H9 (cell line): ENCODE data around the gene LRRC7. TPM values are rescaled to one million over a fixed set of nuclear protein-coding genes. Genes with fewer than 3 reads are reported as not detected.
"Not testable (repeated sequence)": the region's sequence is repeated elsewhere in the genome, so short reads cannot be mapped to it uniquely, and the experiment has no call there.

ENCODE experiments used
- DNase-seq: peaks from one replicate; pipeline ENCODE4 v3.0.0-alpha.2; 2017
- H2AFZ ChIP-seq: one replicate; pipeline ENCODE4 v1.6.1; 2013; ENCODE audit warnings: mild to moderate bottlenecking, low read length, control low read depth, moderate library complexity
- H2AK5ac ChIP-seq: 2 replicates; pipeline ENCODE4 v1.6.1; 2013; ENCODE audit warnings: low read length, control low read depth, mixed read lengths; ENCODE audit not compliant: insufficient read length
- H2BK120ac ChIP-seq: one replicate; pipeline ENCODE4 v1.6.1; 2013; ENCODE audit warnings: low read depth, mild to moderate bottlenecking, low read length, control low read depth, inconsistent platforms; ENCODE audit not compliant: poor library complexity, severe bottlenecking
- H2BK12ac ChIP-seq: 2 replicates; pipeline ENCODE4 v1.6.1; 2013; ENCODE audit warnings: low read length, control low read depth, mixed read lengths, low read depth; ENCODE audit not compliant: insufficient read length
- H2BK15ac ChIP-seq: 2 replicates; pipeline ENCODE4 v1.6.1; 2013; ENCODE audit warnings: low read depth, low read length, control low read depth
- H2BK20ac ChIP-seq: one replicate; pipeline ENCODE4 v1.6.1; 2013; ENCODE audit warnings: low read depth, mild to moderate bottlenecking, low read length, control low read depth, inconsistent platforms; ENCODE audit not compliant: poor library complexity, severe bottlenecking
- H2BK5ac ChIP-seq: 2 replicates; pipeline ENCODE4 v1.6.1; 2013; ENCODE audit warnings: low read length, control low read depth, mixed read lengths; ENCODE audit not compliant: insufficient read length
- H3K14ac ChIP-seq: 2 replicates; pipeline ENCODE4 v1.6.1; 2013; ENCODE audit warnings: low read length, control low read depth; ENCODE audit not compliant: insufficient read depth
- H3K18ac ChIP-seq: 2 replicates; pipeline ENCODE4 v1.6.1; 2013; ENCODE audit warnings: low read depth, mild to moderate bottlenecking, mixed read lengths, low read length, control low read depth; ENCODE audit not compliant: insufficient read length
- H3K23ac ChIP-seq: 2 replicates; pipeline ENCODE4 v1.6.1; 2013; ENCODE audit warnings: low read length, control low read depth, mixed read lengths, low read depth; ENCODE audit not compliant: insufficient read length
- H3K23me2 ChIP-seq: 2 replicates; pipeline ENCODE4 v1.6.1; 2013; ENCODE audit warnings: low read depth, mild to moderate bottlenecking, mixed read lengths, low read length, control low read depth; ENCODE audit not compliant: insufficient read length, poor library complexity, severe bottlenecking
- H3K27ac ChIP-seq: 2 replicates; pipeline ENCODE4 v1.5.1; 2013; ENCODE audit warnings: low read length, control low read depth, mixed read lengths, low read depth; ENCODE audit not compliant: insufficient read length
- H3K27me3 ChIP-seq: 2 replicates; pipeline ENCODE4 v1.6.1; 2013; ENCODE audit warnings: low read length, control low read depth, inconsistent platforms; ENCODE audit not compliant: insufficient read depth
- H3K4ac ChIP-seq: 2 replicates; pipeline ENCODE4 v1.6.1; 2013; ENCODE audit warnings: low read depth, mild to moderate bottlenecking, control low read depth, inconsistent platforms, low read length, moderate library complexity
- H3K4me1 ChIP-seq: 2 replicates; pipeline ENCODE4 v1.6.1; 2013; ENCODE audit warnings: low read length, control low read depth, inconsistent platforms; ENCODE audit not compliant: insufficient read depth
- H3K4me2 ChIP-seq: 2 replicates; pipeline ENCODE4 v1.6.1; 2013; ENCODE audit warnings: low read length, control low read depth, mixed read lengths; ENCODE audit not compliant: insufficient read length, insufficient read depth
- H3K56ac ChIP-seq: 2 replicates; pipeline ENCODE4 v1.6.1; 2013; ENCODE audit warnings: low read depth, mild to moderate bottlenecking, mixed read lengths, low read length, control low read depth; ENCODE audit not compliant: insufficient read length
- H3K79me1 ChIP-seq: 2 replicates; pipeline ENCODE4 v1.6.1; 2013; ENCODE audit warnings: low read depth, mild to moderate bottlenecking, moderate library complexity, low read length, control low read depth, inconsistent platforms; ENCODE audit not compliant: insufficient read depth, poor library complexity, severe bottlenecking
- H3K79me2 ChIP-seq: 2 replicates; pipeline ENCODE4 v1.6.1; 2013; ENCODE audit warnings: low read length, control low read depth, inconsistent platforms; ENCODE audit not compliant: insufficient read depth
- H3K9ac ChIP-seq: 2 replicates; pipeline ENCODE4 v1.6.1; 2013; ENCODE audit warnings: low read length, control low read depth, mixed read lengths; ENCODE audit not compliant: insufficient read length; ENCODE audit errors: extremely low read depth
- H3K9me3 ChIP-seq: one replicate; pipeline ENCODE4 v1.6.1; 2013; ENCODE audit warnings: low read depth, low read length, inconsistent platforms; ENCODE audit not compliant: control insufficient read depth
- H3T11ph ChIP-seq: one replicate; pipeline ENCODE4 v1.6.1; 2013; ENCODE audit warnings: mild to moderate bottlenecking, low read length, control low read depth, inconsistent platforms
- H4K20me1 ChIP-seq: one replicate; pipeline ENCODE4 v1.6.1; 2013; ENCODE audit not compliant: control insufficient read depth, insufficient read length, insufficient read depth
- H4K5ac ChIP-seq: 2 replicates; pipeline ENCODE4 v1.6.1; 2013; ENCODE audit warnings: low read depth, mild to moderate bottlenecking, mixed read lengths, low read length, control low read depth; ENCODE audit not compliant: insufficient read length
- H4K8ac ChIP-seq: replicated peaks from 2 replicates; pipeline ENCODE4 v1.6.1; 2013; ENCODE audit warnings: low read length, control low read depth, mixed read lengths, low read depth; ENCODE audit not compliant: insufficient read length
- H4K91ac ChIP-seq: 2 replicates; pipeline ENCODE4 v1.6.1; 2013; ENCODE audit warnings: low read depth, mild to moderate bottlenecking, moderate library complexity, mixed read lengths, low read length, control low read depth; ENCODE audit not compliant: insufficient read length
- H3K27ac Mint-ChIP-seq, 3 experiments: 2 replicates in 2 of 3; 3 replicates in 1 of 3; pipeline ENCODE4 v1.8.0; 2020 to 2021; ENCODE audit warnings: mixed read lengths in 3 of 3, mild to moderate bottlenecking in 1 of 3, moderate library complexity in 1 of 3
- H3K27me3 Mint-ChIP-seq: 2 replicates; pipeline ENCODE4 v1.8.0; 2021; ENCODE audit warnings: low read depth, mild to moderate bottlenecking, moderate library complexity, mixed read lengths
- H3K36me3 Mint-ChIP-seq, 3 experiments: 2 replicates in 2 of 3; 3 replicates in 1 of 3; pipeline ENCODE4 v1.8.0; 2020 to 2021; ENCODE audit warnings: low read depth in 3 of 3, mixed read lengths in 3 of 3; ENCODE audit not compliant: insufficient read depth in 1 of 3
- H3K4me1 Mint-ChIP-seq, 2 experiments: 2 replicates each; pipeline ENCODE4 v1.8.0; 2020; ENCODE audit warnings: mixed read lengths in 2 of 2
- H3K4me3 Mint-ChIP-seq, 2 experiments: 2 replicates in 1 of 2; 3 replicates in 1 of 2; pipeline ENCODE4 v1.8.0; 2020 to 2021; ENCODE audit warnings: mild to moderate bottlenecking in 2 of 2, mixed read lengths in 2 of 2, moderate library complexity in 1 of 2
- H3K9me3 Mint-ChIP-seq, 2 experiments: 2 replicates in 1 of 2; 3 replicates in 1 of 2; pipeline ENCODE4 v1.8.0; 2020; ENCODE audit warnings: mild to moderate bottlenecking in 2 of 2, mixed read lengths in 2 of 2, moderate library complexity in 1 of 2
- WGBS: extraction: QIAGEN DNeasy Blood & Tissue Kit; methylation state at CpG from one replicate; pipeline ENCODE4 v1.1.7; 2013; ENCODE audit warnings: missing lambda C conversion rate, low lambda C conversion rate, mixed read lengths; ENCODE audit not compliant: insufficient read length; ENCODE audit errors: extremely low coverage; 5-methylcytosine and 5-hydroxymethylcytosine counted together
- total RNA-seq: library from RNA; stranded (reverse); gene quantifications from 2 replicates; pipeline ENCODE4 v1.2.1, GENCODE V29; 2021
- TF ChIP-seq, protein P1 (sequence below): fragments of 200-600 bp; sonication (generic); conservative IDR thresholded peaks from 3 replicates; pipeline ENCODE4 v1.8.0; 2021; ENCODE audit warnings: antibody characterized with exemption, mild to moderate bottlenecking

LRRC7 gene
- total RNA-seq, 1 experiment from 2014 or later: not detected

DNA sequence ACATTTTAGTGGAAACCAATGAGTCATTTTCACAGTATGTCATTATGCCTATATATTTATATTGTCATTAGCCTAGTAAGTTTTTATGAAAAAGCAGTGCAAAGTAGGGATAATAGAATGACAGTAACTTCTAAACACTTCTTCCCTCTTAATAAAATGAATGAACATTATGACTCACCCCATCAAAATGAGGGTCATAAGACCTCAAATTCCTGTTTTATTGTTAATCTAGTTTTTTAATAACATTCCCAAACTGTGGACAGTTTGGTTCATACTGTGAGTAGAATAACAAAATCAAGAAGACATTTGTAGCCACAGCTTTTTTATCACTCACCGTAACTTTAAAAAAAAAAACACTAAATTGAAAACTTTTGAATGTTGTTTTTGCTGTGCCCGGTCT is 477.1 kb downstream of the LRRC7 start:
- Histone ChIP-seq H2BK15ac (no peak overlapping the region), H3K14ac (no peak overlapping the region), H3T11ph (no peak overlapping the region), H3K23me2 (no peaks in the 10 kb centered on the region), H3K4me1 (no peaks in the 10 kb centered on the region), H2BK5ac (no peak overlapping the region), H3K4me2 (no peak overlapping the region), H2BK20ac (no peak overlapping the region), H3K9ac (no peak overlapping the region), H3K9me3 (no peaks in the 10 kb centered on the region), H3K79me2 (no peaks in the 10 kb centered on the region), H4K5ac (no peak overlapping the region), H3K4ac (no peak overlapping the region), H3K18ac (no peak overlapping the region), H2AK5ac (no peak overlapping the region), H3K79me1 (no peaks in the 10 kb centered on the region), H3K27me3 (no peaks in the 10 kb centered on the region), H2BK120ac (no peak overlapping the region), H4K20me1 (no peaks in the 10 kb centered on the region), H3K56ac (no peak overlapping the region), H3K23ac (no peak overlapping the region), H4K91ac (no peak overlapping the region), H2AFZ (no peak overlapping the region), H3K27ac (no peak overlapping the region), H4K8ac (no peak overlapping the region), H2BK12ac (no peak overlapping the region)
- Mint-ChIP-seq H3K27me3 (no peaks in the 10 kb centered on the region), H3K36me3 (no peaks in the 10 kb centered on the region), H3K9me3 (no peaks in the 10 kb centered on the region), H3K4me3 (no peak overlapping the region), H3K27ac (no peak overlapping the region), H3K4me1 (no peaks in the 10 kb centered on the region)
- TF ChIP-seq, protein P1, sequence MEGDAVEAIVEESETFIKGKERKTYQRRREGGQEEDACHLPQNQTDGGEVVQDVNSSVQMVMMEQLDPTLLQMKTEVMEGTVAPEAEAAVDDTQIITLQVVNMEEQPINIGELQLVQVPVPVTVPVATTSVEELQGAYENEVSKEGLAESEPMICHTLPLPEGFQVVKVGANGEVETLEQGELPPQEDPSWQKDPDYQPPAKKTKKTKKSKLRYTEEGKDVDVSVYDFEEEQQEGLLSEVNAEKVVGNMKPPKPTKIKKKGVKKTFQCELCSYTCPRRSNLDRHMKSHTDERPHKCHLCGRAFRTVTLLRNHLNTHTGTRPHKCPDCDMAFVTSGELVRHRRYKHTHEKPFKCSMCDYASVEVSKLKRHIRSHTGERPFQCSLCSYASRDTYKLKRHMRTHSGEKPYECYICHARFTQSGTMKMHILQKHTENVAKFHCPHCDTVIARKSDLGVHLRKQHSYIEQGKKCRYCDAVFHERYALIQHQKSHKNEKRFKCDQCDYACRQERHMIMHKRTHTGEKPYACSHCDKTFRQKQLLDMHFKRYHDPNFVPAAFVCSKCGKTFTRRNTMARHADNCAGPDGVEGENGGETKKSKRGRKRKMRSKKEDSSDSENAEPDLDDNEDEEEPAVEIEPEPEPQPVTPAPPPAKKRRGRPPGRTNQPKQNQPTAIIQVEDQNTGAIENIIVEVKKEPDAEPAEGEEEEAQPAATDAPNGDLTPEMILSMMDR: no peak
- WGBS: no CpG with 5 or more reads among the region's 2 CpGs
- DNase-seq: no peak

DNA sequence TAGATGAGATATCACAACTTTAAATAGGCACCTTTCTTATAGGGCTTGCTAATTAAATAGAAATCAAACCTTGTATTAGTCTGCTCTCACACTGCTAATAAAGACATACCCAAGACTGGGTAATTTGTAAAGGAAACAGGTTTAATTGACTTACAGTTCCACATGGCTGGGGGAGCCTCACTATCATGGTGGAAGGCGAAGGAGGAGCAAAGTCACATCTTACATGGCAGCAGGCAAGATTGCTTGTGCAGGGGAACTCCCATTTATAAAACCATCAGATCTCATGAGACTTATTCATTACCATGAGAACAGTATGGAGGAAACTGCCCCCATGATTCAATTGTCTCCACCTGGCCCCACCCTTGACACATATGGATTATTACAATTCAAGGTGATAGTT is 477.9 kb downstream of the LRRC7 start:
- not testable (repeated sequence) for H3T11ph ChIP-seq, H3K23ac ChIP-seq, DNase-seq, H3K4me3 Mint-ChIP-seq, H3K79me1 ChIP-seq, H3K4ac ChIP-seq, H2BK120ac ChIP-seq, H2BK20ac ChIP-seq, H3K56ac ChIP-seq, H2BK5ac ChIP-seq, H2AK5ac ChIP-seq, H3K14ac ChIP-seq, H3K18ac ChIP-seq, H4K8ac ChIP-seq, H3K4me1 Mint-ChIP-seq, H4K5ac ChIP-seq, H3K27me3 ChIP-seq, H4K20me1 ChIP-seq, H4K91ac ChIP-seq, H3K36me3 Mint-ChIP-seq, H3K27ac Mint-ChIP-seq, H3K4me2 ChIP-seq, H3K23me2 ChIP-seq, H3K9me3 Mint-ChIP-seq, H2BK15ac ChIP-seq, H3K9me3 ChIP-seq, H3K27me3 Mint-ChIP-seq, H3K9ac ChIP-seq, H3K27ac ChIP-seq, H2AFZ ChIP-seq, H3K79me2 ChIP-seq, H2BK12ac ChIP-seq, H3K4me1 ChIP-seq
- no CpG with 5 or more reads among the region's 1 CpG for WGBS
